Activated B cell treated with CpG ODN at 0.5 μM for 24 hours (primary cell): ENCODE measurements around the gene CT45A3. TPM values are rescaled to one million over a fixed set of nuclear protein-coding genes. Genes with fewer than 3 reads are reported as not detected.
"Not testable (repeated sequence)": the region's sequence is repeated elsewhere in the genome, so short reads cannot be mapped to it uniquely, and the experiment has no call there.

Experiments used
- ATAC-seq: fragments of 200-7000 bp; cut with Tn5 transposase; one replicate; pipeline ENCODE4 v1.10.0; 2021; ENCODE audit warnings: low read depth, mild to moderate bottlenecking, moderate library complexity
- CTCF ChIA-PET: fragments of 350-600 bp; sonication (Branson Sonifier 250); formaldehyde crosslinking; loops from one replicate; lab custom pipeline; 2021; ENCODE audit warnings: antibody characterized with exemption; lab: Charles Lee
- POLR2A ChIA-PET: fragments of 350-600 bp; sonication (Branson Sonifier 250); formaldehyde crosslinking; loops from one replicate; lab custom pipeline; 2021; ENCODE audit warnings: antibody characterized with exemption; lab: Charles Lee
- DNase-seq: peaks from one replicate; pipeline ENCODE4 v3.0.0; 2022
- H3K27ac Mint-ChIP-seq: one replicate; pipeline ENCODE4 v1.8.0; 2020; ENCODE audit warnings: mixed read lengths
- H3K27me3 Mint-ChIP-seq: one replicate; pipeline ENCODE4 v1.8.0; 2021; ENCODE audit warnings: mixed read lengths
- H3K36me3 Mint-ChIP-seq: one replicate; pipeline ENCODE4 v1.8.0; 2021; ENCODE audit warnings: low read depth, mixed read lengths
- H3K4me1 Mint-ChIP-seq: one replicate; pipeline ENCODE4 v1.8.0; 2021; ENCODE audit warnings: mixed read lengths
- H3K4me3 Mint-ChIP-seq: one replicate; pipeline ENCODE4 v1.8.0; 2020; ENCODE audit warnings: mild to moderate bottlenecking, mixed read lengths
- H3K9me3 Mint-ChIP-seq: one replicate; pipeline ENCODE4 v1.8.0; 2020; ENCODE audit warnings: mixed read lengths
- CTCF ChIP-seq: fragments of 200-600 bp; IDR thresholded peaks from one replicate; pipeline ENCODE4 v1.8.0; 2022; ENCODE audit warnings: antibody characterized with exemption, mild to moderate bottlenecking
- intact Hi-C: fragments of 100-400 bp; cut with micrococcal nuclease; formaldehyde crosslinking; loops from one replicate; pipeline ENCODE4 v1.15.1; 2024
- total RNA-seq: library from RNA; stranded (reverse); gene quantifications from 2 replicates; pipeline ENCODE4 v1.2.3, GENCODE V29; 2022

The CT45A3 gene
- total RNA-seq, 1 donor from 2014 or later: not detected

GRCh38 chrX:135713795-135714194 lies 54.2 kb downstream of the CT45A3 start:
- H3K9me3 Mint-ChIP-seq: no peaks in the 10 kb centered on the region
- no peaks in the 10 kb centered on the region for H3K36me3 Mint-ChIP-seq
- TF ChIP-seq CTCF: no peak
- no peak overlapping the region for H3K4me3 Mint-ChIP-seq
- no peak for ATAC-seq
- no peaks in the 10 kb centered on the region for H3K4me1 Mint-ChIP-seq
- no peak for DNase-seq
- intact Hi-C loops: no loop called here
- no peak overlapping the region for H3K27ac Mint-ChIP-seq
- H3K27me3 Mint-ChIP-seq: no peaks in the 10 kb centered on the region
- POLR2A ChIA-PET: no interaction called here
- CTCF ChIA-PET: no interaction called here

GRCh38 chrX:135713183-135713689 lies 54.8 kb downstream of the CT45A3 start, which contains the start of gene CT45A1:
CT45A1 (plus strand) TSS chrX:135713639; CDS start chrX:135718941, 5,302 bp downstream.
- CTCF ChIA-PET, H3K4me3 Mint-ChIP-seq, intact Hi-C loops, ATAC-seq, DNase-seq, H3K27ac Mint-ChIP-seq, POLR2A ChIA-PET, H3K4me1 Mint-ChIP-seq, H3K9me3 Mint-ChIP-seq, H3K27me3 Mint-ChIP-seq, H3K36me3 Mint-ChIP-seq: not testable (repeated sequence)

Other genes starting within 250 kb of the CT45A3 start
- 23.3 and 24.6 TPM in 2 replicates for gene INTS6L, start 247.5 kb downstream of the CT45A3 start, total RNA-seq
- not detected in 2 replicates for gene CT45A1, start 54.6 kb downstream of the CT45A3 start, total RNA-seq
- not detected in 2 replicates for gene CT45A5, start 17.3 kb upstream of the CT45A3 start, total RNA-seq
- not detected in 2 replicates for gene CT45A6, start 34.6 kb upstream of the CT45A3 start, total RNA-seq
- gene CT45A2, start 51.8 kb upstream of the CT45A3 start, total RNA-seq: not detected in 2 replicates
- not detected in 2 replicates for gene CT45A7, start 69.1 kb upstream of the CT45A3 start, total RNA-seq
- not detected in 2 replicates for gene CT45A8, start 86.3 kb upstream of the CT45A3 start, total RNA-seq
- gene CT45A9, start 103.6 kb upstream of the CT45A3 start, total RNA-seq: not detected in 2 replicates
- not detected in 2 replicates for gene CT45A10, start 125.3 kb upstream of the CT45A3 start, total RNA-seq
- not detected in 2 replicates for gene SAGE1, start 125.5 kb upstream of the CT45A3 start, total RNA-seq
- 20.3 and 21.4 TPM in 2 replicates for gene MMGT1, start 205.8 kb upstream of the CT45A3 start, total RNA-seq
- 13.5 and 16.7 TPM in 2 replicates for gene SLC9A6, start 217.2 kb upstream of the CT45A3 start, total RNA-seq